GM15510 (cell line): ENCODE results near the gene SLC26A11.

Experiments used
- POLR2A ChIP-seq: IDR thresholded peaks from 3 replicates; pipeline ENCODE4 v1.6.1; 2011; ENCODE audit warnings: borderline replicate concordance; ENCODE audit not compliant: insufficient read length; ENCODE audit errors: extremely low read depth

SLC26A11 gene

DNA sequence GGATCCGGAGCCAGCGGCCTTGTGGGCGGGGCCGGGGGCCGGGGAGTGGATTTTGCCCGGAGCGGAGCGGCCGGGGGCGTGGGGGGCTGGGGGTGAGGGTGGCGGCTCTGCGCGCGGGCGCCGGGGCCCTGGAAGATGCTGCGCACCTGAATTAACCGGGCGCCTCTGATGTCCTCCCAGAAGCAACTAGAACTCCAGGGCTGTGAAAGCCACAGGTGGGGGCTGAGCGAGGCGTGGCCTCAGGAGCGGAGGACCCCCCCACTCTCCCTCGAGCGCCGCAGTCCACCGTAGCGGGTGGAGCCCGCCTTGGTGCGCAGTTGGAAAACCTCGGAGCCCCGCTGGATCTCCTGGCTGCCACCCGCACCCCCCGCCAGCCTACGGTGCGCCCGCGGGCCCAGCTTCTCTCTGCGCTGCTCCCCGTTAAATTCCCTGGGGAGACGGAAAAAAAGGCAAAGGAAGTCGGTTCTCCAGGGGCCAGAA is 549 bp downstream of the SLC26A11 start:
- TF ChIP-seq POLR2A = no peak

DNA sequence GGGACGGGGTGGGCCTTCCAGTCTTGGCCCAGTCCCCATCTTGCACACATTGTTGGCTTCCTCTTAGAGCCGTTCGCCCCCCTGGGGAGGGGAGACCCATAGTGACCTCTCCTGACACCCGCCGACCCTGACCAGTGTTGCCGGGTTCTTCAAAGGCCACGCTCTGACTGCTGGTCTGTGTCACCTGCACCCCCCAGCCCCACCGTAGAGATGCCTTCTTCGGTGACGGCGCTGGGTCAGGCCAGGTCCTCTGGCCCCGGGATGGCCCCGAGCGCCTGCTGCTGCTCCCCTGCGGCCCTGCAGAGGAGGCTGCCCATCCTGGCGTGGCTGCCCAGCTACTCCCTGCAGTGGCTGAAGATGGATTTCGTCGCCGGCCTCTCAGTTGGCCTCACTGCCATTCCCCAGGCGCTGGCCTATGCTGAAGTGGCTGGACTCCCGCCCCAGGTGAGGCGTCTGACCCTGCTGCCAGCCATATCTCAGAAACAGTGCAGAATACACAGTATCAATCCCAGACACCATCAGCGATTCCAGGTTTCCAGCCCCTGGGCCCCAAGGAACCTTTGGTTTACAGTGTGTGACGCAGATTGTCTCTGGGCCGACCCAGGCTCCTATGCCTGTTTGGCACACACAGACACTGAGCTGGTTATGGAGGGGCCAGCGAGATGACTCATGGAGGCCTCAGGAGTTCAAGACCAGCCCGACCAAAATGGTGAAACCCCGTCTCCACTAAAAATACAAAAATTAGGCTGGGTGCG is 1.3 kb downstream of the SLC26A11 start:
- no peak for TF ChIP-seq POLR2A

DNA sequence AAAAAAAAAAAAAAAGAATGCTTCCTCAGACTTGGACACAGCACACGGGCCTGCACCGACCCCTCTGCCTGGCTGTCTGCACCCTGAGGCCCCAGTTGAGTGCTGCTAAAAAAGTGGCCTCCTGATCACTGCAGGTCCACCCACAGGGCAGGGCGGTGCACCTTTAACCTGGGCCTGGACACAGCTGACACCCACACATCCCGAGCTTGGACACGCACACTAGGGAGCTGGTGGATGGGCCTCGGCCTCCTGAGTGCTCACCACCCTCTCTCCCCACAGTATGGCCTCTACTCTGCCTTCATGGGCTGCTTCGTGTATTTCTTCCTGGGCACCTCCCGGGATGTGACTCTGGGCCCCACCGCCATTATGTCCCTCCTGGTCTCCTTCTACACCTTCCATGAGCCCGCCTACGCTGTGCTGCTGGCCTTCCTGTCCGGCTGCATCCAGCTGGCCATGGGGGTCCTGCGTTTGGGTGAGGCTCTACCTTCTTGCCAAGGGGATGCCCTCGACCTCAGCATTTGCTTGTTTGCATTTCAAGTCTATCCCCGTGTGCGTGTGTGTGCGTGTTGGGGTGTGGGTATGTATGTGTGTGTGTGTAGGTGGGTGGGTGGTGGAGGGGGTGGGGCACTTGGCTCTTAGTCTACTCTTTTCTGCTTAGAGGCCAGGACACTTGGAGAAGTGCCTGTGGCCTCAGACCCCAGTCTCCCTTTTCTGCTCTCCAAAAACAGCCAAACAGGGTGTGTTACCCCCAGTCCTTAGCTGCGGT is 2.3 kb downstream of the SLC26A11 start:
- no peak for TF ChIP-seq POLR2A

DNA sequence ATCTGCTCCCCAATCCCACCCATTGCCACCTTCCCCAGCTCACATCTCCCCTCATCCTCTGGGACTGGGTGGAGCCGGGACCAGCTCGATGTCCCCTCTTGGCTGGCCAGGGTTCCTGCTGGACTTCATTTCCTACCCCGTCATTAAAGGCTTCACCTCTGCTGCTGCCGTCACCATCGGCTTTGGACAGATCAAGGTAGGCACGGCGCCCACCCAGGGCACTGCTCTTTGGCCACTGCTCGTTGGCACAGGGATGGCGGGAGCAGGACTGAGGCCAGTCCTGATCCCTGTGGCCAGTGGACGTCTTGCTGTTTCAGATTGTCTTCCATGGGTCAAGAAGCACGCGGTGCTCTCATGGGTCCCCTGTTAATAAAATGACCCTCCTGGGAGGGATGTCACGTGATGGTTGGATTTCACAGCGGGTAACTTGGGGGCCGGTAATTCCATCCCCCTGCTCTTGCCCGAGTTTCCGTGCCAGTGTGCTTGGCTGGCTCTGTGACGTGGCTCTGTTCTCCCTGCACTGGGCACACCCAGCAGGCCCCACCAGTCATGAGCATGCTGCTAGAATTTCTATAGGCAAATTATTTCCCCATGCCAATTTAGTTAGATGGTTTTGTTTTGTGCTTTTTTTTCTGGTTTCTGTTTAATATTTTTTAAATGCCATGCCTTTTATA is 3.1 kb downstream of the SLC26A11 start:
- TF ChIP-seq POLR2A = no peak

DNA sequence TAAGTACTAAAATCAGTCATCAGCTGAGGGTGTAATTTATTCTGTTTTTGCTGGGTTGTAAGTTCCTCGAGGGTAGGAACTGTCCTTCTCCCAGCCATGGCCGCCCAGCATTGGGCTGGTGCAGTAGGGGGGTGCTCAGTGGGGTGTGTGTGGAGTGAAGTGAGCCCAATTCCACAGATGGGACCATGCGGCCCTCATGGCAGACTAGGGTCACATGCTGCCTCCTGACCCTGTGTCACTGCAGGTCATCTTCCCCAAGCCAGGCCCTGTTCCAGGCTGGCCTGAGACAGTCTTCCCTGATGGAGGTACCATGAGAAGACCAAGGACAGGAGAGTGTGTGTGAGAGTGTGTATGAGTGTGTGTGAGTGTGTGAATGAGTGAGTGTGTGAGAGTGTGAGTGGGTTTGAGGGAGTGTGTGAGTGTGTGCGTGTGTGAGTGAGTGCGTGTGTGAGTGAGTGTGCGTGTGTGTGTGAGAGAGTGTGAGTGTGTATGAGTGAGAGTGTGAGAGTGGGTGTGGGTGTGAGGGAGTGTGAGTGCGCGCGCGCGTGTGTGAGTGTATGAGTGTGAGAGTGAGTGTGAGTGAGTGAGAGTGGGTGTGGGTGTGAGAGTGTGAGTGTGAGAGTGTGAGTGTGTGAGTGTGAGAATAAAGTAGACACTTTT is 3.7 kb downstream of the SLC26A11 start:
- TF ChIP-seq POLR2A = no peak

DNA sequence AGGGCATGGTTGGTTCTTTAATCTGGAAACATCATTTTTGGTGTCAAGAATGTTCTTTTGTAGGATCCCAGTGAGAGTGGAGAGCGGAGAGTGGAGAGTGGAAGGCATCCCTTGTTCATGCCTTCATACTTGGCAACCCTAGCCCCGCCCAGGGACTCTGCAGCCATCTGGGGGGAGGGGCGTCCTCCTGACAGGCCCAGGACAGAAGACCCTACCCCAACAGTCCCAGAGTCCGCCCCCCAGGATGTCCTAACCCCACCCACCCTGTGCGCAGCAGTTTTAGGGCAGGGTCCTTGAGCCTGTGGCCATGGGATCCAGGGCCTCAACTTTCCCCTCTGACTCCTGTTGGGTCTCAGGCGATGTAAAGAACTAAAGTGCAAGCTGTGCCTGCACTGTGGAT is 4.5 kb downstream of the SLC26A11 start:
- TF ChIP-seq POLR2A = no peak

DNA sequence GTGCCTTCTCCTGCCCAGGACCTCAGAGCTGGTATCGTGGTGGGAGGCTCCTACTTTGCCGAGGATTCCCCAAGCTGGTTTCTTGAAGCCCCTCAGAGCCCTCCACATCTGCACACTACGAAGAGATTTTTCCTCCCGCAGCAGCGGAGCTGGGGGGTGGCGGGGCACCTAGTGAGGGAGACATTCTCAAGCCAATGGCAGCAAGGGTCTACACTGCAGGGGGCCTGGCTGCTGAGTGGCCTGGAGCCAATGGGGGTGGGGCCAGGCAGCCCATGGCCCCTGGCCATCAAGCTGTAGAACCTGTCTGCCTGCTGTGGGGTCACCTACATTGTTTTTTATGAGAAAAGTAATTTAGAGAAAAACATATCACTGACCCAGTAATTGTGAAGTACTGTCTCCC is 5.0 kb downstream of the SLC26A11 start:
- TF ChIP-seq POLR2A = no peak

DNA sequence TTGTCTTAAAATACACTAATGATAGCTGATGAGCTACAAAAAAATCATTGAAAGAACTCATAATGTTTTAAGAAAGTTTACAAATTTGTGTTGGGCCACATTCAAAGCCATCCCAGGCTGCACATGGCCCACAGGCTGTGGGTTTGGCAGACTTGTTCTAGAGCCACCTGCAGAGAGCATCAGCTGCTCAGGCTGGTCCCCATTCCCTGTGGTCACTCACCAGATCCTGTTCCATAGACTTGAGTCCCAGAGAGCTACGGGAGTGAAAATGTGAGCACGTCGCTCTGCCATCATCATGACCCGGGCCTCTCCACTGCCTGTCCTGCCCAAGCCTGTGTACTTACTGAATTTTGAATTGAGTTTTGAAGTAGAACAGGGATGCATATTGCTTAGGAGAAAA is 6.9 kb downstream of the SLC26A11 start:
- no peak for TF ChIP-seq POLR2A

DNA sequence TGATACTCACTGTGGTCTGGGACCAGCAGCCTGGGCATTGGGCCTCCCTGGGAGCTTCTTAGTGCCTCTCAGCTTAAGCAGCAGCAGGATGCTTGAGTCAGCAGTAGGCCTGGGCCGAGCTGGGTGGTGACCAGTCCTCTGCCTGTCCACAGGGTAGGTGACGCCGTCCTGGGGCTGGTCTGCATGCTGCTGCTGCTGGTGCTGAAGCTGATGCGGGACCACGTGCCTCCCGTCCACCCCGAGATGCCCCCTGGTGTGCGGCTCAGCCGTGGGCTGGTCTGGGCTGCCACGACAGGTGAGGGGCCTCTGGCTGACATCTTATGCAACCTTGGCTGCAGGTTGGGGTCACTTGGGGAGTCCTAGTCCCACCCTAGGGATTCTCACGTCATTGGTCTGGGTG is 7.4 kb downstream of the SLC26A11 start:
- TF ChIP-seq POLR2A = no peak

DNA sequence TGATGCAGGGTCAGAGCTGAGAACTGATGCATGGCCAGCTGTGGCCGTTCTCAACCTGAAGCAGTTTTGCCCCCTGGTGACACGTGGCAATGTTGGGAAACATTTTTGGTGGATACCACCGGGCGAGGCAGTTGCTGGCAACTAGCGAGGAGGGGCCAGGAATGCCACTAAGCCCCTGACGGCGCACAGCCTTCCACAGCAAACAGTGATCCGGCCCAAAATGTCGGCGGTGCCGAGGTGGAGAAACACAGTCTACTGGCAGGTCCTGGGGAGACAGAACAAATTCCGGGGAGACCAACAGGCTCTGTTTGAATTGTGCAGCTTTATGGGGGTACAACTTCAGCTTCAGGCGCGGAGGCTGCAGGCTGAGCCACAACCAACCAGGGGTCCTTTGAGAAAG is 8.2 kb downstream of the SLC26A11 start:
- TF ChIP-seq POLR2A = no peak

DNA sequence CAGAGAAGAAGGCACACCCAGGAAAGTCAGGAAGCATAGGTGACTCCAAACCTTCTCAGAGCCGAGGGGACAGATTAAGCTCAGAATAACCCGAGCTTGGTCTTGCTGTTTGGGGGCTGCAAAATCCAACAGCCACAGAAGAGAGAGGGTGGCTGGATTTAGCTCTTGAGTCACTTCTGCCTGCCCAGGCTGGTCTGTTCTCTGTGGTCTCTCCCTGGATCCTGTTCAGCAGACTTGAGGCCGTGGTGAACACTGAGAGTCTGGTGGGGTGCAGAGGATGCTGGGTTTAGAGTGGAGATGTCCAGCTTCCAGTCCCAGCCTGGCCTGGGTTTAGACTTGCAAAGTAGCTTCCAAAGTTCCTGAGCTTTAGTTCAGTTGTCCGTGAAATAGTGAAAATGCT is 8.8 kb downstream of the SLC26A11 start:
- no peak for TF ChIP-seq POLR2A

DNA sequence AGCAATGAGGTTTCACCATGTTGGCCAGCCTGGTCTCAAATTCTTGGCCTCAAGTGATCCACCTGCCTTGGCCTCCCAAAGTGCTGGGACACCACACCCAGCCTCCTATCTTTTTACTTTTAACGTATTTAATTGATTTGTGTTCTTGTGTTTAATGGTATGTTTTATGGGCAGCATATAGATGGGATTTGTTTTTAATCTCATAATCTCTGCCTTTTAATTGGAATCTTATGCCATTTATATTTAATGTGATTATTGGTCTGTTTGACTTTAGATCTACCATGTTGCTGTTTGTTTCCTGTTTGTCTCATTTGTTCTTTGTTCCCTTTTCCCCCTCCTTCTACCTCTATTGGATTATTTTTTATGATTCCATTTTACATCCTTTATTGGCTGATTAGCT is 12.2 kb downstream of the SLC26A11 start:
- no peak for TF ChIP-seq POLR2A

DNA sequence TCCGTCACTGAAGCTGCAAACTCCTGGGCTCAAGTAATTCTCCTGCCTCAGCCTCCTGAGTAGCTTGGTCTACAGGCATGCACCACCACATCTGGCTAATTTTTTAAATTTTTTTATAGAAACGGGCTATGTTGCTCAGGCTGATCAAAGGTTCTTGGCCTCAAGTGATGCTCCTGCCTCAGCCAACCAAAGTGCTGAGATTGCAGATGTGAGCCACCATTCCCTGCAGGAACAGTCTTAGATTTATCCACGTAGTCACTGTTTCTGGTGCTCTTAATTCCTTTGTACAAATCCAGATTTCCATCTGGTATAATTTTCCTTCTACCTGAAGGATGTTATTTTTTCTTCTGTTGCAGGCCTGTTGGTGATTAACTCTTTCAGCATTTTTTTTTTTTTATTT is 13.0 kb downstream of the SLC26A11 start:
- no peak for TF ChIP-seq POLR2A

DNA sequence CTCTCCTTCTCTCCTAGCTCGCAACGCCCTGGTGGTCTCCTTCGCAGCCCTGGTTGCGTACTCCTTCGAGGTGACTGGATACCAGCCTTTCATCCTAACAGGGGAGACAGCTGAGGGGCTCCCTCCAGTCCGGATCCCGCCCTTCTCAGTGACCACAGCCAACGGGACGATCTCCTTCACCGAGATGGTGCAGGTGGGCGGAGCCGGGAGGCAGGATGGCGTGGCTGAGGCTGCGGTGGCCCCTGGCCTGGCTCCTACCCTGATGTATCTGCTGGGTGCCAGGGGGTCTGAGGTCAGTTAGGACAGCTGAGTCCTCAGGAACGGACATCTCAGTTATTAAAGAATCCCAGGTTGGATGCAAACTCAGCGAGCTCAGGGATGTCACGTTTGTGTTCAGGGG is 16.7 kb downstream of the SLC26A11 start:
- TF ChIP-seq POLR2A = no peak

DNA sequence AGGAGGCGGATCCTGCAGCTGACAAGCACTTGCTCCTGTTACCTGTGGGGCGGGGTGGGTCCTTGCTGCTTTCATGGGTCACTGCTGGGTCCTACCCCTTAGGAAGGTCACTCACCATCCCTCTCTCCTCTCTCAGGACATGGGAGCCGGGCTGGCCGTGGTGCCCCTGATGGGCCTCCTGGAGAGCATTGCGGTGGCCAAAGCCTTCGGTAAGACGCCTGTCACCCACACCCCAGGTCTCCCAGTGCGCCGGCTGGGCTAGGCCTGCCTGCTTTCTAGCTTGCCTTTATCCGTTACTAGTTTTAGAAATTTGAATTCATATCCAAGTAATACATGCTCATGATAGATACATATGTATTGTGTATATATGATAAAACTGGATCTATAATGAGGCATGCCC is 17.2 kb downstream of the SLC26A11 start:
- no peak for TF ChIP-seq POLR2A

DNA sequence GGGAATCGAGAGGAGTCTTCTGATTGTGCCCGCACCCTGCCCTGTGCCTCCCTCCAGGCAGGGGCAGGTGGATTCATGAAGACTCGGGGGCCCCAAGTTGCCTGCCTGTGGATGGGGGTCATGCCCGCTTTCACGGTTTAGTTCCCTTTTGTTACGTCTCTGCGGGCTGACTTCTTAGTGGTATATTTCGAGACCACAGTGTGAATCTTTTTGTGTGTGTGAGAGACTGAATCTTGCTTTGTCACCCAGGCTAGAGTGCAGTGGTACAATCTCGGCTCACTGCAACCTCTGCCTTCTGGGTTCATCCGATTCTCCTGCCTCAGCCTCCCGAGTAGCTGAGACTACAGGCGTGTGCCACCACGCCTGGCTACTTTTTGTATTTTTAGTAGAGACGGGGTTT is 22.3 kb downstream of the SLC26A11 start:
- TF ChIP-seq POLR2A = no peak
